ENCODE results near the gene ABCA13.

ABCA13 gene

GRCh38 chr7:48511080-48511479 lies 339.8 kb downstream of the ABCA13 start:
- H3K4me3 ChIP-seq (ENCODE audit: low read depth, low read length), result no peak overlapping the region
- no peak for TF ChIP-seq POLR2A (IDR thresholded peaks at IDR 0.05; ENCODE audit: extremely low read depth, insufficient read length)
- no peak for DNase-seq (ENCODE audit: low read depth)

GRCh38 chr7:48512892-48513291 lies 341.6 kb downstream of the ABCA13 start:
- TF ChIP-seq, protein P1, sequence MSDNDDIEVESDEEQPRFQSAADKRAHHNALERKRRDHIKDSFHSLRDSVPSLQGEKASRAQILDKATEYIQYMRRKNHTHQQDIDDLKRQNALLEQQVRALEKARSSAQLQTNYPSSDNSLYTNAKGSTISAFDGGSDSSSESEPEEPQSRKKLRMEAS (IDR thresholded peaks at IDR 0.05; ENCODE audit: low read depth, low read length), result no peak
- TF ChIP-seq CTCF (IDR thresholded peaks at IDR 0.05; ENCODE audit: low read depth, low read length), result no peak
- no peak for TF ChIP-seq POLR2A (IDR thresholded peaks at IDR 0.05; ENCODE audit: extremely low read depth, insufficient read length)
- TF ChIP-seq MYC (IDR thresholded peaks at IDR 0.05; ENCODE audit: low read depth, low read length), result no peak
- no peak overlapping the region for H3K4me3 ChIP-seq (ENCODE audit: low read depth, low read length)
- no peak for DNase-seq (ENCODE audit: low read depth)

GRCh38 chr7:48515171-48515570 lies 343.9 kb downstream of the ABCA13 start:
- DNase-seq (ENCODE audit: low read depth), result no peak
- TF ChIP-seq POLR2A (IDR thresholded peaks at IDR 0.05; ENCODE audit: extremely low read depth, insufficient read length), result no peak
- TF ChIP-seq, protein P1 (IDR thresholded peaks at IDR 0.05; ENCODE audit: low read depth, low read length), result no peak

GRCh38 chr7:48518092-48518491 lies 346.8 kb downstream of the ABCA13 start:
- no peak overlapping the region for H3K4me3 ChIP-seq (ENCODE audit: low read depth, low read length)
- DNase-seq (ENCODE audit: low read depth), result no peak
- TF ChIP-seq, protein P1 (IDR thresholded peaks at IDR 0.05; ENCODE audit: low read depth, low read length), result no peak
- no peak for TF ChIP-seq MYC (IDR thresholded peaks at IDR 0.05; ENCODE audit: low read depth, low read length)
- no peak for TF ChIP-seq CTCF (IDR thresholded peaks at IDR 0.05; ENCODE audit: low read depth, low read length)
- TF ChIP-seq POLR2A (IDR thresholded peaks at IDR 0.05; ENCODE audit: extremely low read depth, insufficient read length), result no peak

More at GRCh38 chr7:48515171-48515570, 343.9 kb downstream of the ABCA13 start:
- no peak overlapping the region for H3K4me3 ChIP-seq (ENCODE audit: low read depth, low read length)

GRCh38 chr7:48522692-48523091 lies 351.4 kb downstream of the ABCA13 start:
- no peak overlapping the region for H3K4me3 ChIP-seq (ENCODE audit: low read depth, low read length)
- no peak for DNase-seq (ENCODE audit: low read depth)
- TF ChIP-seq, protein P1 (IDR thresholded peaks at IDR 0.05; ENCODE audit: low read depth, low read length), result no peak
- TF ChIP-seq MYC (IDR thresholded peaks at IDR 0.05; ENCODE audit: low read depth, low read length) (no peak), POLR2A (IDR thresholded peaks at IDR 0.05; ENCODE audit: extremely low read depth, insufficient read length) (no peak), CTCF (IDR thresholded peaks at IDR 0.05; ENCODE audit: low read depth, low read length) (no peak)

- no peak for DNase-seq (ENCODE audit: low read depth)
- no peak overlapping the region for H3K4me3 ChIP-seq (ENCODE audit: low read depth, low read length)
- TF ChIP-seq, protein P1 (IDR thresholded peaks at IDR 0.05; ENCODE audit: low read depth, low read length), result no peak
- TF ChIP-seq CTCF (IDR thresholded peaks at IDR 0.05; ENCODE audit: low read depth, low read length) (no peak), MYC (IDR thresholded peaks at IDR 0.05; ENCODE audit: low read depth, low read length) (no peak), POLR2A (IDR thresholded peaks at IDR 0.05; ENCODE audit: extremely low read depth, insufficient read length) (no peak)
These were observed 354.8 kb downstream of the ABCA13 start for GRCh38 chr7:48525736-48526732.

All from NB4 (cell line).